Raji (cell line): ENCODE results near the gene TMEM240.

Experiments used
- POLR2A ChIP-seq: IDR thresholded peaks from 2 replicates; pipeline ENCODE4 v1.6.1; 2011; ENCODE audit warnings: low read depth, low read length, control low read depth; ENCODE audit not compliant: insufficient read depth

TMEM240 gene

DNA sequence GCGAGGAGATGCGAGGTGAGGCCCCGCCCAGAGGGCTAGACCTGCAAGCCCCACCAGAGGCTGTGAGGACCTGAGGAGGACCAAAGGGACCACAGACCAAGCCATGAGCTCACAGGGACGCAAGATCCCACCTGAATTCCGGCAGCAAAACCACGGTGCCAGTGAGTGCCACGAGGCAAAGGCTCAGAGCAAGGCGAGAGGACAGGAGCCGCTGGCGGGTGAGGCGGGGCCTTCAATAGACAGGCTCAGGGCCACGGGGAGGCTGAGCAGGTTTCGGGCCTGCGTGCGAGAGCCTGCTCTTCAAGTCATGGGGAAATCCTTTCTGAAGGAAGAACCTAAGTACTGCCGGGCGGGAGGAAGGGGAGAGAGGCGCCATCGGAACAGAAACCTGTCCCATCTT is 7.1 kb upstream of the TMEM240 start:
- no peak for TF ChIP-seq POLR2A

DNA sequence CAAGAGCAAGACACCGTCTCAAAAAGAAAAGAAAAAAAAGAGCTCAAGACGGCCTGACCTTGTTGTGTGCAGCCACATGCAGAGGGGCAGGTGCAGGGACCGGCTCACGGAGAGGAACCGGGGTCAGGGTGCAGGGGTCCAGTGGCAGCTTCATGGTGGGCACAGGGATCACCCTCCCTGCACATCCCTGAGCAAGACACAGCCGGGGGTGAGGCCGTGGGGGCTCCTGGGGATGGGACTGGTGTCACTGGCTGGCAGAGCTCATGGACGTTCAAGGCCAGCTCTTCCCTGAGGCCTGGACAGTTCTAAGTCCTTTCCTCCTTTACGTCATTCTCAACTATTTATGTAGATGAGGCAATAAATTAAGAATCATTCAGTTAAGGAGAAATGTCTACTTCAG is 6.6 kb upstream of the TMEM240 start:
- no peak for TF ChIP-seq POLR2A

GRCh38 chr1:1545946-1546737 is 5.7 kb upstream of the TMEM240 start:
- TF ChIP-seq POLR2A, result no peak

DNA sequence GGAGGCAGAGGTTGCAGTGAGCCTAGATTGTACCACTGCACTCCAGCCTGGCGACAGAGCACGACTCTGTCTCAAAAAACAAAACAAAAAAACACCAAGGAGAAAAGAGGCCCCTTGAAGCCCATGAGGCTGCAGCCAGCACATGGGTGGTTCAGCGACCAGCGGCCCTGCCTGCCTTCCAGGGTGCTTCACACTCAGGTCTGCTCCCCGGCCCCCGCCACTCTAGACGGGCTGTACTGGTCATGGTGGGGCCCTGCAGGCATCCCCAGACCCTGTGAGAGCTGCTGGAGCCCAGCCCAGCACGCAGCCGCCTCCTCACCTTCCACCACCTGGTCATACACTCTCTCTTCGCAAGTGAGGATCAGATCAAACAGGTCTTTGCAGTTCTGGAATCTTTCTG is 4.1 kb upstream of the TMEM240 start:
- no peak for TF ChIP-seq POLR2A

DNA sequence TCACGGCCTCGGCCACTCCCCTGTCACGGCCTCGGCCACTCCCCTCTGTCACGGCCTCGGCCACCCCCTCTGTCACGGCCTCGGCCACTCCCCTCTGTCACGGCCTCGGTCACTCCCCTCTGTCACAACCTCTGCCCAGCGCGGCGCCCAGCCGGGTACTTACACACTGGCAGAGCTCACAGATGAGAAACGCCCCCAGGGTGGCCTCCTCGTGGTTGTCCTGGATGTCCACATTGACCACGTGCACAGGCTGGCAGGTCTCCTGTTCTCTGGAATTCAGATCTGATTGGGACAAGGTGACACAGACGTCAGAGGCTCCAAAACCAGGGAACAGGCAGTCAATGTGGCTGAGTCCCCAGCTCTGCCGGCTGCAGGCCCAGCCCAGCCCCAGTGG is 3.3 kb upstream of the TMEM240 start:
- no peak for TF ChIP-seq POLR2A

GRCh38 chr1:1542766-1543705 is 2.6 kb upstream of the TMEM240 start:
- no peak for TF ChIP-seq POLR2A

- no peak for TF ChIP-seq POLR2A
These were observed 1.7 kb upstream of the TMEM240 start for GRCh38 chr1:1541956-1542765.

- no peak for TF ChIP-seq POLR2A
These were observed 599 bp upstream of the TMEM240 start for GRCh38 chr1:1540818-1541628.

- no peak for TF ChIP-seq POLR2A
These were observed 924 bp downstream of the TMEM240 start for GRCh38 chr1:1539310-1540089.

DNA sequence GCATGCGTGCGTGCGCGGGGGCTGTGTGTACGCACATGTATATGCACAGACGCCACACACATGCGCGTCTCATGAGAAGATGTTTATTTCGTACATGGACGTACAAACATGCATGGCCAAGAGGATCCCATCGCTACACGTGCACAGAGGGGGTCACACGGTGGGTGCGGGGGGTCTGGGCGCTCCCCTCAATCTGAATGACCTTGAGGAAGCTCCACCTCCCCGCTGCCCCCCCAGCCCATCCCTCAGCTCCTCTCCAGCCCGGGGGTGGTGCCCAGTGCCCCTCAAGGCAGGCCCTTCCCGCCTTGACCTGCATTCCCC is 1.5 kb downstream of the TMEM240 start:
- TF ChIP-seq POLR2A, result no peak

DNA sequence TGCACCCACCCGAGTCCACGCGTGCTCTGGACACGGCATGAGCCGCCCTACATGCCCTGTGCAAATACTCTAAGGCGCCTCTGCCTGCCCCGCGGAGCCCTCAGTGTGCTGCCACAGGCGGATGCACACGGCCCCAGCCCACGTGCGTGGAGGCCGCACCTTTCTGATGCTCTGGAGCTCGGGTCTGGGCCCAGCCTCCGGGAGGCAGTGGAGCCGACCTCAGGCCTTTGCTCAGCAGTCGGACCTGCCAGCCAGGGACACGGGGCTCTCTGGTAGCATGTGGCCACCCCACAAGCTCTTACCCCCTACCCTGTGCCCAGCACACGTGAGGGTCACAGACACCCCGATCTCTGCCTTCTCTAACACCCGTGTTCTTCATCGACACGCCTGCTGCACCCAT is 2.1 kb downstream of the TMEM240 start:
- TF ChIP-seq POLR2A, result no peak

DNA sequence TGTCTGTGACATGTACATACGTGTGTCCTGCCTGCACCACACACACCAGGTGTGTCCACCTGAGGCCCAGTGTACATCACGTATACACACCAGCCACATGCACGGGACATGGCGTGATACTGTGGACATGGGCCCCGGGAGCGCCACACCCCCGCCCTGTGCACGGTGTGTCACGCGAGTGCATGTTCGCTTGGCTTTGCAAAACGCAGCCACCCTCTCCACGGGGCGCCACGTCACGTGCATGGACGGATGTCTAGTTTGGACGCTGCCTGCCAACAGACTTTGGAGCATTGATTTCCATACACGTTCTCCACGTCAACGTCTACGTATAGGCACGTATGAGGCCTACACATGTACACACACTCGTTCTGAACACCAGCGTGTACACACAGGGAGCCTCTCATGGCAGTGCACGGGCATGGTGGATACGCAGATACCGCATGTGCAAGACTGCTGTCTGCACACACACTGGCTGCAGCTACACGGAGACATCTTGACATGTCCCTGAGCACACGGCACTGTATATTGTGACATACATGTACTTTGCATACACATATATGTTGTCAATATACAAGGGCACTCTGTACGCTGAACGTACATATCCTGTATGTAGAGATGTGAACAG is 2.7 kb downstream of the TMEM240 start:
- TF ChIP-seq POLR2A, result no peak

DNA sequence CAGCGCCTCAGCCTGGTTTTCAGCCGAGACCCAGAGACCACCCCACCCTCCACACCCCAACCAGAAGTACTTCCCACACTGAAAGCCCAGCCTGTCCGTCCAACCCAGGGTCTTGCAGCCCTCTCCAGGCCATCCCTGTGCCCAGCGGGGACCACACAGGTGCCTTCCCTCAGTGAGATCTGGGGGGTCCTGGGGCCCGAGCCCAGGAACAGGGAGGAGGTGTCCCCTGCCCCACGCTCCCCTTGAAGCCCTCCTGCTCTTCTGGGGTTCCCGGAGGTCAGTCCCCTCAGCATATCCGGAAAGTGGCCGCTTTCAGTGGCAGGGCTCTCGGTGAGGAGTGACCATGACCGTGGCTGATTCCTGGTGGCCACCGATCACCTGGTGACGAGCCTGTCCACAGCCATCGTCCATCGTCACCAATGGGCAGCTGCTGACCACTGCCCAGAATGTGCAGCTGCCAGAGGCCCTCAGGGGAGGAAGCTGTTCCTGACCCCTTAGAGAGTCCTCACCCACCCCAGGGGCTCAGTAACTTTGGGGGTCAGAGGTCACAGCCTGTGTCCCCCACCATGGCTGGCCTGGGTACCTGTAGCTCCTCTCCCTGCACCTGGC is 3.4 kb downstream of the TMEM240 start:
- TF ChIP-seq POLR2A, result no peak
